ENCODE measurements around the gene GPR33. TPM values are rescaled to one million over a fixed set of nuclear protein-coding genes. Genes with fewer than 3 reads are reported as not detected.

GPR33 gene
- total and polyA plus RNA-seq, 2 experiments from 2014 or later: not detected

DNA sequence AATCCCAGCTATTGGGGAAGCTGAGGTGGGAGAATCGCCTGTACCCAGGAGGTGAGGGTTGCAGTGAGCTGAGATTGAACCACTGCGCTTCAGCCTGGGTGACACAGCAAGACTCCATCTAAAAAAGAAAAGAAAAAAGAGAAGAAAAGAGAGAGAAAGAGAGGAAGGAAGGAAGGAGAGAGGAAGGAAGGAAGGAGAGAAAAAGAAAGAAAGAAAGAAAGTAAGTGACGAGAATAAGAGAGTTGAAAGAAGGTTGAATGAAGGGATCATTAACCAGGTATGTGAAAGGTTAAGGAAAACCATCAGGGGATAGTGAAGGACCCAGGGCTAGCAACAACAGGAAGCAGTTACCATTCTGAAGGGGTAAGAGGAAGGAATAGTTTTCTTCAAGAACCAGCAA, 26.3 kb downstream of the GPR33 start:
- WGBS (ENCODE audit: low lambda C conversion rate, missing lambda C conversion rate): 95% methylated on average over 3 of the region's 3 CpGs
- H3K79me2 ChIP-seq: peaks cover under 1% of the 10 kb centered on the region
- no peaks in the 10 kb centered on the region for H3K9me2 ChIP-seq (replicated peaks; ENCODE audit: insufficient read depth)
- H2AFZ ChIP-seq: no peak overlapping the region
- no peaks in the 10 kb centered on the region for H3K27me3 ChIP-seq
- H3K4me2 ChIP-seq: no peak overlapping the region
- H3K4me3 ChIP-seq: no peak overlapping the region
- no peak overlapping the region for H3K27ac ChIP-seq
- no peak for TF ChIP-seq EZH2 (IDR thresholded peaks at IDR 0.05; ENCODE audit: borderline replicate concordance)
- TF ChIP-seq, protein P1, sequence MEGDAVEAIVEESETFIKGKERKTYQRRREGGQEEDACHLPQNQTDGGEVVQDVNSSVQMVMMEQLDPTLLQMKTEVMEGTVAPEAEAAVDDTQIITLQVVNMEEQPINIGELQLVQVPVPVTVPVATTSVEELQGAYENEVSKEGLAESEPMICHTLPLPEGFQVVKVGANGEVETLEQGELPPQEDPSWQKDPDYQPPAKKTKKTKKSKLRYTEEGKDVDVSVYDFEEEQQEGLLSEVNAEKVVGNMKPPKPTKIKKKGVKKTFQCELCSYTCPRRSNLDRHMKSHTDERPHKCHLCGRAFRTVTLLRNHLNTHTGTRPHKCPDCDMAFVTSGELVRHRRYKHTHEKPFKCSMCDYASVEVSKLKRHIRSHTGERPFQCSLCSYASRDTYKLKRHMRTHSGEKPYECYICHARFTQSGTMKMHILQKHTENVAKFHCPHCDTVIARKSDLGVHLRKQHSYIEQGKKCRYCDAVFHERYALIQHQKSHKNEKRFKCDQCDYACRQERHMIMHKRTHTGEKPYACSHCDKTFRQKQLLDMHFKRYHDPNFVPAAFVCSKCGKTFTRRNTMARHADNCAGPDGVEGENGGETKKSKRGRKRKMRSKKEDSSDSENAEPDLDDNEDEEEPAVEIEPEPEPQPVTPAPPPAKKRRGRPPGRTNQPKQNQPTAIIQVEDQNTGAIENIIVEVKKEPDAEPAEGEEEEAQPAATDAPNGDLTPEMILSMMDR (IDR thresholded peaks at IDR 0.05; ENCODE audit: poor library complexity): no peak
- TF ChIP-seq EZH2phosphoT487 (IDR thresholded peaks at IDR 0.05; ENCODE audit: low read depth, severe bottlenecking, unreplicated experiment): no peak
- H4K20me1 ChIP-seq (ENCODE audit: insufficient read depth, poor library complexity, severe bottlenecking): no peaks in the 10 kb centered on the region
- DNase-seq (ENCODE audit: low spot score): no peak
- peaks cover 7% of the 10 kb centered on the region for H3K4me1 ChIP-seq (ENCODE audit: insufficient read depth)
- H3K9me3 ChIP-seq (ENCODE audit: low read depth): no peaks in the 10 kb centered on the region
- H3K36me3 ChIP-seq (replicated peaks; ENCODE audit: insufficient read depth, low read depth): no peaks in the 10 kb centered on the region

DNA sequence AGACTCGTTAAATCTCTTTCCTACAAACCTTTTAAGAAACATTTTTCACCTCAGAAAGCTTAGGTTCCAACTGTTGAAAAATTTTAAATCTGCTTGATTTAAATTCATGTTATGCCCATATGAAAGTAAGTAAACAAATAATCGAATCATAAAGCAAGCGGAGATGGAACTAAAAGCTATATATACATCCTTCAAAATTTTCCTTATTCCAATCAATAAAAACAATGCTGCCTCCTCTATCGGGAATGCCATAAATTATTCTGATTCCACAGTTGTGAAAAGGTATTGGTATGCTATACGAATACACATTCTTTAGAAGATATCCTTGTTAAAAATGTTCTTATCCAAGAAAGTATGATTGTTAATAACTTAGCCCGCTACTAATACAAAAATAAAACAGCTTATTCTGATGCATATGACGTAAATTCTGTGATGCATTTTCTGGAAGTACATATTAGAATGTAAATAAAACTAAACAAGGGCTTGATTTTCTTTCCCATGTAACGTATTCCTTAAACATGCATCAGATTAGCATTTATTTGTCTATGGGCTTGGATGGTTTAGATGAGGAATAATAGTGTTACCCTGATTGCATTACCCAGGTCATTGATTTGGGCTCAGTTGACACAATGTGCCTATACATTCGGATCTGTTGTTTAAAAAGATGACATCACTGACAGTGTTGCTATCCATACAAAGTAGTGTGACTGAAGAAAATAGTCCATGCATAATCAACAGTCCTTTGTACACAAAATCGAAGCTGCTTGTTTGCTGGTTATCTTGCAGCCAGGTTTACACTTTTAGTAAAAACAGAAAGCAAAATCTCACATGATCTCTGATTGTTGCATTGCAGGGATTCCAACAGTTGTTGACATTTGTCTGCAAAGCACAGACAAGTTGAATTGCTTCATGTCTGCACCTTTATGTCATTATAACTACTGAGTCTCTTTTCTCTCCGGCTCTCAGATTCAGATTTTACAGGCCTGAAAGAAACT, 29.9 kb downstream of the GPR33 start:
- H3K4me1 ChIP-seq (ENCODE audit: insufficient read depth): peaks cover 16% of the 10 kb centered on the region
- H3K9me3 ChIP-seq (ENCODE audit: low read depth): no peaks in the 10 kb centered on the region
- no peaks in the 10 kb centered on the region for H3K36me3 ChIP-seq (replicated peaks; ENCODE audit: insufficient read depth, low read depth)
- no peaks in the 10 kb centered on the region for H4K20me1 ChIP-seq (ENCODE audit: insufficient read depth, poor library complexity, severe bottlenecking)
- WGBS (ENCODE audit: low lambda C conversion rate, missing lambda C conversion rate): 55% methylated on average over 11 of the region's 11 CpGs
- TF ChIP-seq, protein P1 (IDR thresholded peaks at IDR 0.05; ENCODE audit: poor library complexity): no peak
- no peak for TF ChIP-seq EZH2 (IDR thresholded peaks at IDR 0.05; ENCODE audit: borderline replicate concordance)
- no peak for TF ChIP-seq EZH2phosphoT487 (IDR thresholded peaks at IDR 0.05; ENCODE audit: low read depth, severe bottlenecking, unreplicated experiment)
- peak overlapping the region; percentile 34 for H3K4me3 ChIP-seq
- peak overlapping the region; percentile 94 for H3K27ac ChIP-seq
- DNase-seq (ENCODE audit: low spot score): peak; percentile 26
- H3K9me2 ChIP-seq (replicated peaks; ENCODE audit: insufficient read depth): no peaks in the 10 kb centered on the region
- peaks cover 28% of the 10 kb centered on the region for H3K79me2 ChIP-seq
- peak overlapping the region; percentile 85 for H3K4me2 ChIP-seq
- peak overlapping the region; percentile 89 for H2AFZ ChIP-seq
- H3K27me3 ChIP-seq: no peaks in the 10 kb centered on the region

DNA sequence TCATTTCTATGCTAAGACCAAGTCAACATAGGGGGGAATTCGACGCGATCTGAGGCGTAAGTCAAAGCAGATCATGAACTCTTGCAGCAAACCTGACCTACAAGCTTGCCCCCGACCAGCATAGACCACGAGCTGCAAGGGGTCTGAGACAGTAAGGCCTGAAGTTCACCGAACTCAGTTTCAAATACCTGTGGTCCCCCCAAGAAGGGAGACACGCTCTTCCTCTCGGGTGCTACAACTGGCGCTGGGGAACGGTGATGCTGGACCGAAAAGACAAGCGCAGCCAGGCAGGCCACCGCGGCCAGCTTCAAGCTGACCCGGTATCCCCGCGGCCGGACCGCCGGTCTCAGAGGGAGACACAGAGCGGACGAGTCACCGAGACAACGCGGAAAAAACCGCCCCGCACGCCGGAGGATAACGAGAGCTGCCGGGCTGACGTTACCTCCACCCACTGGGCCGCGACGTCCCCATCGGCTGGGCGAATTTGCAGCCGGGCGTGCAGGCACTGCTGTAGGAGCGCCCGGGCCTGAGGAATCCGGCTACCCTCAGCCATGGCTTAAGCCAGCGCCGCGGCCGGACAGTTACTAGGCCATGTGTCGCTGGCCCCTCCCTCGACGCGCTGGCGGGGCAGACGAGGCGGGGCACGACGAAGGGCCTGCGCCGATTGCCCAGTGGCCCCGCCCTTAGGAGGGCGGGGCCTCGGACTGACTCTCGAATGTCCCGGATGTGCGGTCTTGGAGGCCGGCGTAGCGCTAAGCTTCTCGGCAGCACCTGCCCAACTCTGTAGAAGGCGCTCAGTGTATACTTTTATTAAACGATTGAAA, 30.8 kb downstream of the GPR33 start, which contains the start of gene DTD2:
TSS of gene DTD2 (minus strand) at position 666 of the 824 bp plus-strand sequence. CDS start at position 553, 113 bp downstream.
- no peaks in the 10 kb centered on the region for H4K20me1 ChIP-seq (ENCODE audit: insufficient read depth, poor library complexity, severe bottlenecking)
- H3K79me2 ChIP-seq: peaks cover 28% of the 10 kb centered on the region
- peak within 1 kb of the TSS; percentile 56 for H3K4me3 ChIP-seq
- no peaks in the 10 kb centered on the region for H3K27me3 ChIP-seq
- WGBS (ENCODE audit: low lambda C conversion rate, missing lambda C conversion rate): 4% methylated on average over 68 of the region's 70 CpGs
- H3K4me2 ChIP-seq: peak within 1 kb of the TSS; percentile 85
- H3K9me2 ChIP-seq (replicated peaks; ENCODE audit: insufficient read depth): no peaks in the 10 kb centered on the region
- peak; percentile 98 for DNase-seq (ENCODE audit: low spot score)
- H3K36me3 ChIP-seq (replicated peaks; ENCODE audit: insufficient read depth, low read depth): no peaks in the 10 kb centered on the region
- no peaks in the 10 kb centered on the region for H3K9me3 ChIP-seq (ENCODE audit: low read depth)
- H2AFZ ChIP-seq: peak within 1 kb of the TSS; percentile 92
- peaks cover 16% of the 10 kb centered on the region for H3K4me1 ChIP-seq (ENCODE audit: insufficient read depth)
- no peak for TF ChIP-seq EZH2 (IDR thresholded peaks at IDR 0.05; ENCODE audit: borderline replicate concordance)
- TF ChIP-seq, protein P1 (IDR thresholded peaks at IDR 0.05; ENCODE audit: poor library complexity): no peak
- TF ChIP-seq EZH2phosphoT487 (IDR thresholded peaks at IDR 0.05; ENCODE audit: low read depth, severe bottlenecking, unreplicated experiment): no peak
- H3K27ac ChIP-seq: peak within 1 kb of the TSS; percentile 94
